ENCODE results near the gene SLC16A5. TPM values are rescaled to one million over a fixed set of nuclear protein-coding genes. Genes with fewer than 3 reads are reported as not detected.
A peak's percentile ranks its signal among the peaks of the same experiment; 100 is the strongest.
"Not testable (repeated sequence)": the region's sequence is repeated elsewhere in the genome, so short reads cannot be mapped to it uniquely, and the experiment has no call there.

The SLC16A5 gene
- total RNA-seq, 1 experiment from 2014 or later: 33.8 TPM

DNA sequence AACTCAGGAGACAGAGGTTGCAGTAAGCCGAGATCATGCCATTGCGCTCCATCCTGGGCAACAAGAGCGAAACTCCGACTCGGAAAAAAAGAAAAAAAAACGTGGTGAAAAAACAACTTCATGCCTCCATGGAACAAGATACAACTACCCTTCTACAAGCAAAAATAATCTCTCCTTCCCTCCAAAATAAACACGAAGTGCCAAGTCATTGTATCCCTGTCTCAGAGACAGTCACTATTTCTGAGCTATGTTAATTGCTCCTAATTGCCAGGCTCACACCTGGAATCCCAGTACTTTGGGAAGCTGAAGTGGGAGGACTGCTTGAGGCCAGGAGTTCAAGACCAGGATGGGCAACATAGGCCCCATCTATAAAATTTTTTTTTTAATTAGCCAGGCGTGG, 19.0 kb upstream of the SLC16A5 start:
- Mint-ChIP-seq H3K4me3 (ENCODE audit: unreplicated experiment) (no peak overlapping the region), H3K27ac (ENCODE audit: unreplicated experiment) (no peak overlapping the region), H3K9me3 (ENCODE audit: unreplicated experiment) (no peaks in the 10 kb centered on the region), H3K27me3 (ENCODE audit: insufficient read depth, unreplicated experiment) (no peaks in the 10 kb centered on the region), H3K36me3 (ENCODE audit: insufficient read depth, unreplicated experiment) (peaks cover 23% of the 10 kb centered on the region), H3K4me1 (ENCODE audit: low read depth, unreplicated experiment) (peaks cover 7% of the 10 kb centered on the region)
- POLR2A ChIA-PET: no interaction called here
- intact Hi-C loops (cut with micrococcal nuclease; ENCODE audit: unreplicated experiment): loop anchor here (5.0 kb wide), 1 partner anchor 39 kb away; the partner anchor contains the start of gene ARMC7
- Histone ChIP-seq H3K36me3 (ENCODE audit: control insufficient read depth, insufficient read depth, low read length) (peaks cover 4% of the 10 kb centered on the region; the same call in 1 of the 2 replicates), H3K4me3 (ENCODE audit: low read depth, low read length) (no peak overlapping the region), H3K9me3 (no peaks in the 10 kb centered on the region), H3K27me3 (replicated peaks; ENCODE audit: control insufficient read depth, insufficient read depth, low read length) (no peaks in the 10 kb centered on the region), H3K4me1 (no peaks in the 10 kb centered on the region)
- no peak for DNase-seq
- CTCF ChIA-PET: interaction anchor here (0.5 to 2.9 kb wide), 6 partner anchors 9 to 621 kb away, joined by 3 to 16 read pairs (median 4); partner anchors contain the start of gene MRPL58
- BruUV-seq (replicated peaks): no TSS peak
- TF ChIP-seq, protein P1, sequence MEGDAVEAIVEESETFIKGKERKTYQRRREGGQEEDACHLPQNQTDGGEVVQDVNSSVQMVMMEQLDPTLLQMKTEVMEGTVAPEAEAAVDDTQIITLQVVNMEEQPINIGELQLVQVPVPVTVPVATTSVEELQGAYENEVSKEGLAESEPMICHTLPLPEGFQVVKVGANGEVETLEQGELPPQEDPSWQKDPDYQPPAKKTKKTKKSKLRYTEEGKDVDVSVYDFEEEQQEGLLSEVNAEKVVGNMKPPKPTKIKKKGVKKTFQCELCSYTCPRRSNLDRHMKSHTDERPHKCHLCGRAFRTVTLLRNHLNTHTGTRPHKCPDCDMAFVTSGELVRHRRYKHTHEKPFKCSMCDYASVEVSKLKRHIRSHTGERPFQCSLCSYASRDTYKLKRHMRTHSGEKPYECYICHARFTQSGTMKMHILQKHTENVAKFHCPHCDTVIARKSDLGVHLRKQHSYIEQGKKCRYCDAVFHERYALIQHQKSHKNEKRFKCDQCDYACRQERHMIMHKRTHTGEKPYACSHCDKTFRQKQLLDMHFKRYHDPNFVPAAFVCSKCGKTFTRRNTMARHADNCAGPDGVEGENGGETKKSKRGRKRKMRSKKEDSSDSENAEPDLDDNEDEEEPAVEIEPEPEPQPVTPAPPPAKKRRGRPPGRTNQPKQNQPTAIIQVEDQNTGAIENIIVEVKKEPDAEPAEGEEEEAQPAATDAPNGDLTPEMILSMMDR (IDR thresholded peaks at IDR 0.05; ENCODE audit: insufficient read depth in 1 of 2, low read depth in 1 of 2, low read length in 1 of 2, severe bottlenecking in 1 of 2, unreplicated experiment in 1 of 2): no peak

DNA sequence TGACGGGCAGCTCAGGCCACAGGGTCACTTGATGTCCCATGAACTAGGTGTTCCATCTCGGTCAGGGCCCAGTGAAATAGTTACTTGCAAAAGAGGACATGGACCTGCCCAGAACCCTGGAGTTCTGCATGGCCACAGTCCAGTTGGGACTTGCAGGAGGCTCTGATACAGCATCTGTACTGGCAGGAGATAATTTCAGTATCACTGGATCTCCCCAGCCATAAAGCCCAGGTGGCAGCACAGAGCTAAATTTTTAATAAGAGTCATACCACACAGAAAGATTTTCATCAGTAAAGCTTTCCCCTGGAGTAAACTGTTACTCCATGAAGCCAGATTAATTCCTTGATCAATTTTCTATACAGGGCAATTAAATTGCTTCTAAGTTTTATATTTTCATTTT, 18.0 kb upstream of the SLC16A5 start:
- POLR2A ChIA-PET: no interaction called here
- Mint-ChIP-seq H3K36me3 (ENCODE audit: insufficient read depth, unreplicated experiment) (peaks cover 13% of the 10 kb centered on the region), H3K9me3 (ENCODE audit: unreplicated experiment) (no peaks in the 10 kb centered on the region), H3K27me3 (ENCODE audit: insufficient read depth, unreplicated experiment) (no peaks in the 10 kb centered on the region), H3K4me3 (ENCODE audit: unreplicated experiment) (no peak overlapping the region), H3K4me1 (ENCODE audit: low read depth, unreplicated experiment) (peaks cover 7% of the 10 kb centered on the region), H3K27ac (ENCODE audit: unreplicated experiment) (no peak overlapping the region)
- CTCF ChIA-PET: interaction anchor here (0.5 to 2.9 kb wide), 11 partner anchors 10 to 133 kb away, joined by 3 to 16 read pairs (median 4); partner anchors contain the start of genes ARMC7, MRPL58 and SLC16A5
- Histone ChIP-seq H3K4me3 (ENCODE audit: low read depth, low read length) (no peak overlapping the region), H3K36me3 (ENCODE audit: control insufficient read depth, insufficient read depth, low read length) (no peaks in the 10 kb centered on the region), H3K9me3 (no peaks in the 10 kb centered on the region), H3K4me1 (no peaks in the 10 kb centered on the region), H3K27me3 (replicated peaks; ENCODE audit: control insufficient read depth, insufficient read depth, low read length) (no peaks in the 10 kb centered on the region)
- no TSS peak for BruUV-seq (replicated peaks)
- TF ChIP-seq, protein P1 (IDR thresholded peaks at IDR 0.05; ENCODE audit: insufficient read depth in 1 of 2, low read depth in 1 of 2, low read length in 1 of 2, severe bottlenecking in 1 of 2, unreplicated experiment in 1 of 2): peak; percentile 16 to 34
- peak in 1 of 2 experiments; percentile 51 for DNase-seq
- intact Hi-C loops (cut with micrococcal nuclease; ENCODE audit: unreplicated experiment): loop anchor here (5.0 kb wide), 1 partner anchor 38 kb away; the partner anchor contains the start of gene ARMC7

DNA sequence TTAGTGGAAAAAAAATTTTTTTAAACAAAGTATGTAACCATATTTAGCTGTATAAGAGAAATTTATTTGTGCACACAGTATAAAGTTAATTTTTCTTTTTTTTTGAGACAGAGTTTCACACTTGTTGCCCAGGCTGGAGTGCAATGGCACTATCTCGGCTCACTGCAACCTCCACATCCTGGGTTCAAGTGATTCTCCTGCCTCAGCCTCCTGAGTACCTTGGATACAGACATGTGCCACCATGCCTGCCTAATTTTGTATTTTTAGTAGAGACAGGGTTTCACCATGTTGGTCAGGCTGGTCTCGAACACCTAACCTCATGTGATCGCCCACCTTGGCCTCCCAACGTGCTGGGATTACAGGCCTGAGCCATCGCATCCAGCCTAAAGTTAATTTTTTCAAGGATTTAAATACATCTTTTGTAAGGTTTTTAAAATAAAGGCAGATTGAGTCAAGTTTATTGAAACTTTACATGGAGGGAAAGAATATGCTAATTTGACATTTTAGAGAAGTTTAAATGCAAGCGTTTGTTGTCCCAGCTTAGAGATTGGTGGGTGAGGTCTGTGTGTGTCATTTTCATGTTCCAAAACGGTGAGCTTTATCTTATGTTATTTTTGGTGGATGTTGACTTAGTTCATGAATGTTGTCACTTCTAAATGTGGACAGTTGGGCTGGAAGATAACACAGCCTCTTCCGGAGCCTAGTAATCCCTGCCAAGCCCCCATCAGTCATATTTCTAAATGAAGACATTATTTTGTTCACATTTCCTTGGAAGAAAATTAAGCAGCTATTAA, 16.1 kb upstream of the SLC16A5 start:
- H3K4me1 ChIP-seq; POLR2A ChIA-PET; BruUV-seq (replicated peaks); H3K36me3 Mint-ChIP-seq (ENCODE audit: insufficient read depth, unreplicated experiment); intact Hi-C loops (cut with micrococcal nuclease; ENCODE audit: unreplicated experiment); H3K27me3 ChIP-seq (replicated peaks; ENCODE audit: control insufficient read depth, insufficient read depth, low read length); H3K9me3 ChIP-seq; H3K36me3 ChIP-seq (ENCODE audit: control insufficient read depth, insufficient read depth, low read length); H3K4me3 ChIP-seq (ENCODE audit: low read depth, low read length); H3K27me3 Mint-ChIP-seq (ENCODE audit: insufficient read depth, unreplicated experiment); H3K9me3 Mint-ChIP-seq (ENCODE audit: unreplicated experiment); DNase-seq; H3K27ac Mint-ChIP-seq (ENCODE audit: unreplicated experiment); H3K4me3 Mint-ChIP-seq (ENCODE audit: unreplicated experiment): not testable (repeated sequence)
- CTCF ChIA-PET: interaction anchor here (0.6 to 1.8 kb wide), 3 partner anchors 12 to 37 kb away, joined by 3 to 9 read pairs (median 3); no protein-coding TSS in a partner anchor
- H3K4me1 Mint-ChIP-seq (ENCODE audit: low read depth, unreplicated experiment): peaks cover 13% of the 10 kb centered on the region

DNA sequence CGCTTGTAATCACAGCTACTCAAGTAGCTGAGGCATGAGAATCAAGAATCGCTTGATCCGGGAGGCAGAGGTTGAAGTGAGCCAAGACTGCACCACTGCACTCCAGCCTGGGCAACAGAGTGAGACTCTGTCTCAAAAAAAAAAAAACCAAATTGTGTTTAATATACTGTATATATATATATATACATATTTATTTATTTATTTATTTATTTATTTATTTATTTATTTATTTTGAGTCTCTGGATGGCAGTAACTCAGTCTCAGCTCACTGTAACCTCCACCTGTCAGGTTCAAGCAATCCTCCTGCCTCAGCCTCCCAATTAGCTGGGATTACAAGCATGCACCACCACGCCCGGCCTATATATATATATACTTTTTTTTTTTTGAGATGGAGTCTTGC, 14.8 kb upstream of the SLC16A5 start:
- DNase-seq: not testable (repeated sequence)
- CTCF ChIA-PET: interaction anchor here (1.8 kb wide), 1 partner anchor 13 kb away, joined by 9 read pairs; no protein-coding TSS in a partner anchor

More for the DNA sequence above, 14.8 kb upstream of the SLC16A5 start:
- Mint-ChIP-seq H3K36me3 (ENCODE audit: insufficient read depth, unreplicated experiment) (peaks cover 11% of the 10 kb centered on the region), H3K4me1 (ENCODE audit: low read depth, unreplicated experiment) (peaks cover 13% of the 10 kb centered on the region)
- POLR2A ChIA-PET; H3K4me1 ChIP-seq; H3K27me3 ChIP-seq (replicated peaks; ENCODE audit: control insufficient read depth, insufficient read depth, low read length); H3K27ac Mint-ChIP-seq (ENCODE audit: unreplicated experiment); H3K4me3 Mint-ChIP-seq (ENCODE audit: unreplicated experiment); H3K4me3 ChIP-seq (ENCODE audit: low read depth, low read length); H3K36me3 ChIP-seq (ENCODE audit: control insufficient read depth, insufficient read depth, low read length); H3K9me3 ChIP-seq; BruUV-seq (replicated peaks); intact Hi-C loops (cut with micrococcal nuclease; ENCODE audit: unreplicated experiment); H3K9me3 Mint-ChIP-seq (ENCODE audit: unreplicated experiment); H3K27me3 Mint-ChIP-seq (ENCODE audit: insufficient read depth, unreplicated experiment): not testable (repeated sequence)

Measured in Caco-2 (cell line).